GM18519 (cell line): ENCODE measurements around the gene FAM13B.
"Not testable (repeated sequence)": the region's sequence is repeated elsewhere in the genome, so short reads cannot be mapped to it uniquely, and the experiment has no call there.

Source experiments
- ATAC-seq: cut with Tn5 transposase; IDR thresholded peaks from one replicate; pipeline ENCODE4 v1.9.1; 2021; ENCODE audit warnings: mild to moderate bottlenecking, moderate library complexity; ENCODE audit not compliant: unreplicated experiment, low FRiP score

Gene FAM13B

DNA sequence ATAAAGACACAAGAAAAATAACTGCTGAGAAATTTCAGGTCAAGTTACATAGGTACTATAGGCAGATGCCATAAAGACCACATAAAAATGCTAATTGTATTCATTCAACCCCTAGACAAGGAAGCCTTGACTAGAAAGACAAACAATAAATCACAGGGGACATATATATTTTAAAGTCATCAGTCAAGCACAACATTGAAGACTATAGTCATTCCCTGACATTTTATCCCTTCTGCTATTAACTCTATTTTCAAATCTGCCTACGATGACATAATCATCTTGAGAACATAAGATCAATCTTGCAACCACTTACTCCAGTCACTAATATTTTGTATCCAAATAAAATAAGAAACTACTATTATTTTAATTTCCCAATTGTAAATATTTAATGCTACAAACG is 38.3 kb downstream of the FAM13B start:
- no peak for ATAC-seq

DNA sequence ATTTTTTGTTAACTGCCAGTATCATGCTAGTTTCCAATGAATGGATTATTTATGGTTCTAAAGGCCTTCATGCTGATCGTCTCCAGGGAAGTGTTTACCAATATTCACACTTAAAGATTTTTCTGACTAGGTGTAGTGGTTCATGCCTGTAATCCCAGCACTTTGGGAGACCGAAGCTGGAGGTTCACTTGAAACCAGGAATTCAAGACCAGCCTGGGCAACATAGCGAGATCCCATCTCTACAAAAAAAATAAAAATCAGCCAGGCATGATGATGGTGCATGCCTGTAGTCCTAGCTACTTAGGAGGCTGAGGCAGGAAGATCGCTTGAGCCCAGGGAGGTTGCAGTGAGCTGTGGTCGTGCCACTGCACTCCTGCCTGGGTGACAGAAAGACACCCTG is 43.5 kb downstream of the FAM13B start:
- ATAC-seq = no peak

DNA sequence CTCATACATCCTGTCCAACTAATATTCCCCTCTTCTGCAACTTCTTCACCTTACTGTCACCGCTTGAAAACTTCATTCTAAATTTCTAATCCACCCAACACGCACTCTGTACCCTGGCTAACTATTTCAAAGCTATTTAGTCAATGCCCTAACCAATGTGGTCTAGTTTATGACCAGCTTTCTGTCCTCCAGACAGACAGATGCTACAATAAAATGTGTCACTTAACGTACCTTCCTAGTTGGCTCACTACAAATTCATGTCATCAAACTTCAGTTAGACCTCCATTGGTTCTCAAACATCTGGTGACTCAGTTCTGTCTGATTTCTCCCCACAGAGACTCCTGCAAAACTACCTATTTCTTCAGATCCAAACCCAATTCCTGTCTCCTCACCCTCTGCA is 57.7 kb downstream of the FAM13B start:
- ATAC-seq = no peak

DNA sequence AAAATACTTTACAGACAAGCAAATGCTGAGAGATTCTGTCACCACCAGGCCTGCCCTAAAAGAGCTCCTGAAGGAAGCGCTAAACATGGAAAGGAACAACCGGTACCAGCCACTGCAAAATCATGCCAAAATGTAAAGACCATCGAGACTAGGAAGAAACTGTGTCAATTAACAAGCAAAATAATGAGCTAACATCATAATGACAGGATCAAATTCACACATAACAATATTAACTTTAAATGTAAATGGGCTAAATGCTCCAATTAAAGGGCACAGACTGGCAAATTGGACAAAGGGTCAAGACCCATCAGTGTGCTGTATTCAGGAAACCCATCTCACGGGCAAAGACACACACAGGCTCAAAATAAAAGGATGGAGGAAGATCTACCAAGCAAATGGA is 62.5 kb downstream of the FAM13B start:
- not testable (repeated sequence) for ATAC-seq

DNA sequence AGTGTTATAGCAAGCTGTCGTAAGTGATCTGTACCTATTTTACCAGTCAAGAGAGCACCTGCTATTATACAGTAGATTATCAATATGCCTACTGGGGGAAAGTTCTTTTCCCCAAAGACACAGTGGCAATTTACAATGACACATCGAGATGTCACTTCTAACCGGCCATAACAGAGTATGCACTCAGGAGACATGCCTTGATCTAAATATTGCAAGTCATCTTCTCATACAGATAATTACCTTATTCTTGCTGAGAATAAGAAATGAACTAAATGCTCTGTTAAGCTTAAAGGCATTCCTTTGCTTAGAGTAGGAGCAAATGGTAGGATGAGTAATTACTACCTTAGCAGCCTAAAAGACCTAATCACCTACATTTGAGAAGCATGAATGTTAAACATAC is 72.1 kb downstream of the FAM13B start:
- no peak for ATAC-seq

DNA sequence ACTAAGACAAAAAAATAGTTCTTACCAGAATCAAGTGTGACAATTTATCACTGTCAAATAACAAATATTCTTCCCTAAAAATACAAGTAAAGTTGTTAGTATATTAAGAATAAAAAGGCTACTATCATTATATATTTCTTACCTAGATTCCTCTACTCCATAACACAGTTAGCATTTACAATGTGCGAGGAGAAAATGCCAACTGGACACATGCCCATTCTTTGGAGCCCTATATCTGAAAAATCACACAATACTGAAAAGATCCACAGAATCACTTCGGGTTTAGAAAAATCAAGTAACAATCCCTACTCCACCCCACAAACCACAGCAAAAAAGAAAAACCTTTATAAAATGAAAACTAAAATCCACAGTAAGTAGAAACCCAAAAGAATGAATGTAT is 72.7 kb downstream of the FAM13B start:
- ATAC-seq = no peak

DNA sequence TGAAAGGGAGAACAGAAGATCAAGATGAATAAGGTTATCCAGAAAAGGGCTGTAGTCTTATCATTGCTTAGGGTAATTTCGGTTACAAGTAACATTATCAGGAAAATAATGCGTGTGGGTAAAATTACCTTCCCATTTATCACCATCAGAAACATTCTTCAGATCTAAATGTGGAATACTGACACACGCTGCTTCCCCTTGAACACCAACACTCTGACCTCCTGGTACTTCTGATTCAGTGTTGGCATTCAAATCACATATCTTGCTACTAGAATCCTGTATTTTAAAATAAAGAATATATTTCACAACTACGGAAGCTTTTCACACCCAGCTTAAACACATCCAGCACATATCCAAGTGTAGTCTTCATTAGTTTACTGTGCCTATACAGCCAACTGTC is 73.4 kb downstream of the FAM13B start:
- ATAC-seq = no peak

DNA sequence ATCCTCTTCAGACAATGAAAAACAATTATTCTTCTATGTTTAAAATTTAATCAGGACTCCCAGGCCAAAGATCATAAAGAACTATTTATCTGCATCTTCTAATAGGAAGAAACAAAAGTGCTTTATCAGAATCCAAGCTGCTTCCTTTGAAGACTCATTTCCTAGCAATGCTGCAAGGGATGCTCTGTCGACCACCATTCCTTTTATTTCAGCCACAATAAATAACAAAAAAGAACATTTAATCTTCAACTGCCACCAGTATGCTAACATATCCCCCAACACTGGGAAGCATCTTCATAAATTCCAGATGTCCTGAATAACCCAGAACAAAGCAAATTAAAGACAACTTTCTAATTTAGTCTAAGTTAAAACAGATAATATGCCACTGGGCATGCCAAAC is 74.9 kb downstream of the FAM13B start:
- no peak for ATAC-seq

DNA sequence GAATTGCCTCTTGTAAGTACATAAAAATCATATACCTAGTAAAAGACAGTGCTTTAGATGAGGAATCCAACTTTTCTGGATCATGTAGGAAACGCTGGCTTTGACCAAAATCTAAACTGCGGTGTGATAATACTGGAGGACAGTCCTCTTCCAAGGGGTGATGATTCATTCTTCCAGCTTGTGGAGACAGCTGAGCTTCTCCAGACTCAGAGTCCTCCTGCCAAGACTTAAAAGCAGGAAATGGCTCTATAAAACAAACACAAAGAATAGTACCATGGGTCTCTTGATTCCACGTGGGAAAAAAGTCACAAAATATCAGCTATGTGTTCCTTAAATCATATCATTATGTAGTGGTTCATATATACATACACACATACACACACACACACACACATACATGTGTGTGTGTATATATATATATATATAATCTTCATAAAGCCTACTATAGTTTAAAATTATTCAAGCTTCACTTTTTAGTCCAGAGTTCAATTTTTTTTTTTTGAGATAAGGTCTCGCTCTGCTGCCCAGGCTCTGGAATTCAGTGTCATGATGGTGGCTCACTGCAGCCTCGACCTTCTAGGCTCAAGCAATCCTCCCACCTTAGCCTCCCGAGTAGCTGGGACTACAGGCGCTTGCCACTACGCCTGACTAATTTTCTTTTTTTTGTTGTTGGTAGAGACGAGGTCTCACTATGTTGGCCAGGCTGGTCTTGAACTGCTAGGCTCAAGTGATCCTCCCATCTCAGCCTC is 78.6 kb downstream of the FAM13B start:
- no peak for ATAC-seq

DNA sequence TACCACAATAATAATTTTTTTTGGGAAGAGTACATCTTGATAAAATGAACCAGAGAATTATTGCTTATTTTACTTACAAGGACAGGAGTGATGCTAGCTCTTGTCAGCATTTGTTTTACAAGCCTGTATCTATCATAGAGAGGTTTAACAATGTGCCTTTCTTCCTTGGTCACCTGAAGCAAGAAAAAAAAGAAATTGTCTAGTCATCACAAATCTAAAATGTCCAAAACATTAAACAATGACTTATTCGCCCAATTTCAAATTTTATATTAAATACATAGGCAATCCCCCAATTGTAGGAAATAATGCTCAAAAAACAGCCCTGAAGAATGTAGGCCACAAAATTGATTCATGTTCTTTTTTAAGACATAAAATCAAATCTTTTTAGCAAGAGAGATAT is 87.1 kb downstream of the FAM13B start:
- ATAC-seq = no peak

DNA sequence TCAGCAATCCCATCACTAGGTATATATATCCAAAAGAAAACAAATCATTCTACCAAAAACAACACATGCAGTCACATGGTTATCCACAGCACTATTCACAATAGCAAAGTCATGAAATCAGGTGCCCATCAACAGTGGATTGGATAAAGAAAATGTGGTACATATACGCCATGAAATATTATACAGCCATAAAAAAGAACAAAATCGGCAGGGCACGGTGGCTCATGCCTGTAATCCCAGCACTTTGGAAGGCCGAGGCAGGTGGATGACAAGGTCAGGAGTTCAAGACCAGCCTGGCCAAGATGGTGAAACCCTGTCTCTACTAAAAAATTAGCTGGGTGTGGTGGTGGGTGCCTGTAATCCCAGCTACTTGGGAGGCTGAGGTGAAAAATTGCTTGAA is 88.6 kb downstream of the FAM13B start:
- not testable (repeated sequence) for ATAC-seq

DNA sequence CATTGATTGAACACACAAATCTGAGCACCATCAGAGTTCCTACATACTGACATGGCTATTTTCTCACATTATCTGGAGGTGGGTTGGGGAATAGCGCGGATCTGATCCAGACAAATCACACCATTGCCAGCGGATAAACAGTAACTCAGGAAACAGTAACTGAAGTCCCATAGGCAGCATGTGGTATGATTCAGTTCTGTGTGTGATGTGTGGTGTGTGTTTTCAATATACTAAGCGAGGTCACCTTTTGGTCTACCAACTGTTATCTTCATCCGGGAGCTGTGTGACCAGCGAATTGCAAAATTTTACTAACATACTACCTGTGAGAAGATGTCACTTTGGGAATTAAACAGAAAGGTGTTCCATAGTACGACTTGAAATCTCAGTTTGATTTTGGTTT is 93.5 kb downstream of the FAM13B start:
- no peak for ATAC-seq

DNA sequence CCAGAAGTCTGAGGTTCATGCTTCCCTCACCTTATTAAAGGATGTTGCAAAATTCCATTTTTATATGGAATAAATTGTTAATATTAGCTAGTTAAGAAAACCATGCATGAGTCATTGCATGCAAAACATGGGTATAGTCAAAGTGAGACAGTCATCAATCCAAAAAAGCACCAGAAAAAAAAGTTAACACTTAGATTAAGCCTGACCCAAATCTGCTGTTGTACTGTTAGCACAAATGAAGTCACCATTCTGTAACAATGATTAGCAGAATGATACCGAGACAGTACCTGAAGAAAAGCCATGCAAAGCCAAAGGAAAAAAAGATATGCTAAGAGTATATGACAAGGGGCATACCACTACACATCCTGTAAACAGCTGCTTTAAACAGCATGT is 94.1 kb downstream of the FAM13B start:
- ATAC-seq = no peak

DNA sequence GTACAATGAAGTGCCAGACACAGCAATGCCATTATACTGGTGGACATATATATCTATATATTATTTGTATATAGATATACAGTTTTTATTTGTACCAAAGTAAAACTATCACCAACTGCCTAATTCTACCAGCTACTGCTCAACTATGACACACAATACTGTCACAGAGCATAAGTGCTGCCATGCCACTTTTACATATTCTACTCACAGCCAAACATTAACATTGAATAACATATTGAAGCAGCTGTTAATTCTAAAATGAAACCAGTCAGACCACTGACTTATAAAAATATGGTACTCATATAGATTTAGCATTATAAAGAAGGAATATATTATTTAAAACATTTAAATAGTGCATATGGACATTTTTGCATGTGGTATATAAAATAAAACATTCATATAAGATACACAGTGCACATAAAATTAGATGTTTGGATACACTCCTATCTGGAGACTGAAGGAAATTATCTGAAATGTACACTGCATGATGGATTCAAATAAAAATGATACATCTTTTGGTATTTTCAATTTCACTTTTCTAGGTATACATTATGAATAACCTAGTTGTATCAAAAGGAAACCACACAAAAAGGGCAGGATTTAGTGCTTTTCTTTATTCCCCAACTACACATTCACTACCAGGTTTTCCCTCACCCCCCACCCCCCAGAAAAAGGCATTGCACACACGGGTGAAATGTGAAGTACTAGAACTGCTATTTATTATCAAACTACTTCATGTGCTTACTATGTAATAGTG is 94.7 kb downstream of the FAM13B start:
- no peak for ATAC-seq

DNA sequence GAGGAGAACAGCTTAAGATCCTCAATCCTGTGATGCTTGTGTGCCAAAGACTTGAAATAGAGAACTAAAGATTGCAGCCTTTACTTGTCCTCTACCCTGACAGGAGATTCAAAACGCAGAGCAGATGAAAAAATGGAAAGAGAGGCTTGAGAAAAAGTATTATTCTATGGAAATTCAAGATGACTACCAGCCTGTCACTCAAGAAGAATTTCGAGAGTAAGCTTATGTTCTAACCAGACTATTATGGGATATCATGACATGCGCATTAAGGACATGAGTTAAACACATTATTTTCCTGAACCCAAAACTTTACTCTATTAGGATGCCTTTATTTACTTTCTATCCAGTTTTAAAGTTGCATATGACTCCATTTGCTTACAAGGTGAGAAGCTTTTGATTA is 97.2 kb downstream of the FAM13B start:
- no peak for ATAC-seq

DNA sequence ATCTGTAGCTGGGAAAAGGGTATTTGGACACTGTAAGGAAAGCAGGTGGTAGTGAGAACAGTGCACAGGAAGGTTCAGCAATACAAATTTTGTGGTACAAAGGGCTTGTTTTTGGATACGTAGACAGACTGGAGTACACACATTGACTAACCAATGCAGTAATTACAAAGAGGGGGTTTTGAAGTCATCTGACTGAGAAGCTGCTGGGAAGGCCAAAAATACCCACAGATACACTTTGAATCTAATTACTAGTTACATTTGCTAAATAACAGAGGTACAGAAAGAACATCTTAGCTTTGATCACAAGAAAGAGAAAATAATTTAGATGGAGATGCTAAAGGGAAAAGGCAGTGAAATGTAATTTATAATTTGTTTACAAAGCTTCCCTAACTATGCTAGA is 97.7 kb downstream of the FAM13B start:
- ATAC-seq = no peak

DNA sequence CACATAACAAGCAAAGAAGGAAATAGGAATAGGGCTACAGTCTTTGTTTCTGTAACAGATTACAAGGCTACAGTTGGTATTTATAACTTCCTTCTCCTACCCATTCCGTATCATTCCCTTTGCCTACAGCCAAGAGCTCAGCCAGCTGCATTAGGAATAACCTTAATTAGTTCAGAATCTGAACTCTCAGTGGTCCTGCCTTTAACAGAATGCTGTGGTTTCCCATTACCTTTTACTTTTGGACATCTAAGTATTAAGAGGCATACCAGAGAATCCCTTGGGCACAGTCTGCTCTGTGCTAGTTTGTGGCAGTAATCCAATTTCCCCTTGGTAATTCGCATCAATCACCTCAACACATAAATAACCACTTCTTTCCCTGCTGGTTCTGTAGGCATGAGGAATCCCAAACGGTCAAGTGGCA is 99.4 kb downstream of the FAM13B start:
- no peak for ATAC-seq

DNA sequence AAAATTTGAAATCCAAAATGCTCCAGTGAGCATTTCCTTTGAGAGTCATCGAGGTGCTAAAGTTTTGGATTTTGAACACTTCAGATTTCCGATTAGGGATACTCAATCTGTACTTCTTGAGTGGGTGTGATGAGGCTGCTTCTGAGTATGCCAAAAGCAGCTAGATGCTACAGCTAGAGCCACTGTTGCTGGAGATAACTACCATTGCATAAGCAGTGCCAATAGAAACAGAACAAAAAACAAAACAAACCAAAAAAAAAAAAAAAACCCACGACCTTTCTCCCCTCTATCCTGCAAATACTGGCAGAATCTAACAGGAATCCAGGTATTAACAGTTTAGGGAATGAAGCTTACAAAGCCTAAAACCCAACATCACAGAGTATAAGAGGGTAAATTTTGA is 100.1 kb downstream of the FAM13B start:
- ATAC-seq = no peak

DNA sequence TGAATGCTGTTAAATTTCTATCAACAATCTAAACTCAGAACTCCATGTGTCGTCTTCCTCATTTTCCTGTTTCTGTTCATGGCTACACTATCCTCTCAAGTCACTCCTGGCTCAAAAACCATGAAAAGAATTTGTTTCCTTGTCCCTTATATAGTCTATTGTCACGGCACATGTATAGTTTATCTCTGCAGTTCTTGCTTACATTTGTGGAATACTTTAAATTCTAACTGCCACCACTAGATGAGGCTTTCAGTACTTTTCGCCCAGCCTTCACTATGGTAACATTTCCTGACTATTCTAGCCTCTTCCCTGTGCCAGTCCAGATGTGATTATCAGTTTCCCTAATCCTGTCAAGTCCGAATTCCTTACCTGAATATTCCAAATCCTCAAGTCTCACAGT is 109.0 kb downstream of the FAM13B start:
- ATAC-seq = no peak

DNA sequence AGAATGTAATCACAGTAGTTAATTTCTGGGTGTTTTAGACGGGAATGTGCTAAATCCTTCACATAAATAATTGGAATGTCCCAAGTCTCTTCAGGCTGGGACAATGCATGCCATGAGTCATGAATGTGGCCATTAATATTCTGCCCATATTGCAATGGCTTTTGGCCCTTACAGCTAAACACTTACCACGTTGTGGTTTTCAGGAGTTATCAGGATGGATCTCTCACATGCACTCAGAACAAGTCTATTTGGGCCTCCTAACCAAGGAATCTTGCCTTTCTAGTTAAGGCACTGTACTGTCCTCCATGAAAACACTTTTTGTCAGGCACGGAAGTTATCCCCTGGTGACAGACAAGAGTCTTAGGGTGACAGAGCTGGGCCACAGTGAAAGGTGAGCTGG is 110.9 kb downstream of the FAM13B start:
- no peak for ATAC-seq

DNA sequence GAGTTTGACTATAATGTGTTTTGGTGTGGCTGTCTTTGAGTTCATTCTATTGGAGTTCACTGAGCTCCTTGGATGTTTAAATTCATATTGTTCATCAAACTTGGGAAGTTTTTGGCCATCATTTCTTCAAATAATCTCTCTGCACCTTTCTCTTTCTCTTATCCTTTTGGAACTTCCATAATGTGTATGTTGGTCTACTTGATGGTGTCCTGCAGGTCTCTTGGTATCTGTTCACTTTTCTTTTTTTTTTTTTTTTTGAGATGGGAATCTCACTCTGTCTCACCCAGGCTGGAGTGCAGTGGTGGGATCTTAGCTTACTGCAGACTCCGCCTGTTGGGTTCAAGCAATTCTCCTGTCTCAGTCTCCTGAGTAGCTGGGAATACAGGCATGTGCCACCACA is 116.0 kb downstream of the FAM13B start:
- ATAC-seq = no peak

DNA sequence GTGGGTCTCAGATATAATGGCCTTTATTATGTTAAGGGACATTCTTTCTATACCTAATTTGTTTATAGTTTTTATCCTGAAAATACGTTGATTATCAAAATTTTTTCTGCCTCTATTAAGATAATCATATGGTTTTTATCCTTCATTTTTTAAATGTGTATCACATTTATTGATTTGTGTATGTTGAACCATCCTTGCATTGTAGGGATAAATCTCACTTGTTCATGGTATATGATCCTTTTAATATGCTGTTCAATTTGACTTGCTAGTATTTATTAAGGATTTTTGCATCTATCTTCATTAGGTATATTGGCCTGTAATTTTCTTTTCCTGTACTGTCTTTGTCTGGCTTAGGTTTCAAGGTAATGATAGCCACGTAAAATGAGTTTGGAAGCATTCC is 118.1 kb downstream of the FAM13B start:
- ATAC-seq = no peak
